Epithelial cell of esophagus (primary cell): ENCODE results near the gene PPM1N.

Experiments used
- DNase-seq: peaks from one replicate; pipeline ENCODE4 v3.0.0; 2010; ENCODE audit warnings: low read depth
- H3K4me3 ChIP-seq: 2 replicates; pipeline ENCODE4 v1.5.1; 2011; ENCODE audit warnings: mild to moderate bottlenecking, low read length, control low read depth
- CTCF ChIP-seq: IDR thresholded peaks from 2 replicates; pipeline ENCODE4 v1.5.1; 2011; ENCODE audit warnings: low read depth, mild to moderate bottlenecking, low read length, control low read depth, inconsistent platforms; ENCODE audit not compliant: insufficient read depth; ENCODE audit errors: missing control alignments

PPM1N gene

GRCh38 chr19:45477713-45478453, 20.4 kb upstream of the PPM1N start:
- peak; percentile 90 for DNase-seq
- no peak for TF ChIP-seq CTCF
- H3K4me3 ChIP-seq: peak overlapping the region; percentile 73

- TF ChIP-seq CTCF: peak; percentile 98
- DNase-seq: peak; percentile 86
- H3K4me3 ChIP-seq: peak overlapping the region; percentile 73
These were observed 19.6 kb upstream of the PPM1N start for GRCh38 chr19:45478454-45479238.

GRCh38 chr19:45483033-45483432, 15.2 kb upstream of the PPM1N start:
- TF ChIP-seq CTCF: no peak
- H3K4me3 ChIP-seq: no peak overlapping the region

GRCh38 chr19:45484273-45484945, 13.8 kb upstream of the PPM1N start:
- no peak overlapping the region for H3K4me3 ChIP-seq
- DNase-seq: peak; percentile 88
- no peak for TF ChIP-seq CTCF

More at GRCh38 chr19:45483033-45483432, 15.2 kb upstream of the PPM1N start:
- no peak for DNase-seq

- peak; percentile 96 for TF ChIP-seq CTCF
- H3K4me3 ChIP-seq: peak overlapping the region; percentile 78
- peak; percentile 96 for DNase-seq
These were observed 12.8 kb upstream of the PPM1N start for GRCh38 chr19:45485305-45486077.

GRCh38 chr19:45488708-45489107, 9.5 kb upstream of the PPM1N start:
- no peak overlapping the region for H3K4me3 ChIP-seq
- no peak for DNase-seq
- no peak for TF ChIP-seq CTCF
